T-helper 22 cell (primary cell): ENCODE results near the gene PTPN7.
"Not testable (repeated sequence)": the region's sequence is repeated elsewhere in the genome, so short reads cannot be mapped to it uniquely, and the experiment has no call there.

Source experiments
- DNase-seq: peaks from one replicate; pipeline ENCODE4 v3.0.0-alpha.2; 2020; ENCODE audit warnings: low read depth

PTPN7 gene

GRCh38 chr1:202130297-202130721, 30.1 kb downstream of the PTPN7 start:
- DNase-seq, result no peak

GRCh38 chr1:202129453-202130296, 30.7 kb downstream of the PTPN7 start:
- DNase-seq, result no peak

- DNase-seq, result no peak
Measured at GRCh38 chr1:202127836-202128622, 32.4 kb downstream of the PTPN7 start.

GRCh38 chr1:202127061-202127460, 33.3 kb downstream of the PTPN7 start:
- DNase-seq, result no peak

- no peak for DNase-seq
Measured at GRCh38 chr1:202126426-202126825, 34.0 kb downstream of the PTPN7 start.

GRCh38 chr1:202125611-202126010, 34.8 kb downstream of the PTPN7 start:
- DNase-seq, result no peak

- DNase-seq, result no peak
Measured at GRCh38 chr1:202124142-202124541, 36.3 kb downstream of the PTPN7 start.

- no peak for DNase-seq
Measured at GRCh38 chr1:202123336-202123813, 37.0 kb downstream of the PTPN7 start.

GRCh38 chr1:202122639-202123335, 37.6 kb downstream of the PTPN7 start, which contains the start of gene GPR37L1:
Gene GPR37L1, plus strand, starts transcription at chr1:202122917. Its CDS starts 47 bp downstream, at chr1:202122964.
- no peak for DNase-seq

- no peak for DNase-seq
Measured at GRCh38 chr1:202121006-202121405, 39.4 kb downstream of the PTPN7 start.

- DNase-seq, result no peak
Measured at GRCh38 chr1:202117898-202118371, 42.5 kb downstream of the PTPN7 start.

- DNase-seq, result no peak
Measured at GRCh38 chr1:202116287-202116686, 44.1 kb downstream of the PTPN7 start.

- DNase-seq, result no peak
Measured at GRCh38 chr1:202113690-202114300, 46.6 kb downstream of the PTPN7 start.

GRCh38 chr1:202112859-202113689, 47.3 kb downstream of the PTPN7 start:
- DNase-seq, result no peak

GRCh38 chr1:202111589-202111988, 48.8 kb downstream of the PTPN7 start:
- not testable (repeated sequence) for DNase-seq

GRCh38 chr1:202110977-202111376, 49.4 kb downstream of the PTPN7 start:
- no peak for DNase-seq

- no peak for DNase-seq
Measured at GRCh38 chr1:202107801-202108731, 52.3 kb downstream of the PTPN7 start.

GRCh38 chr1:202107321-202107761, 53.1 kb downstream of the PTPN7 start:
- DNase-seq, result no peak
